WTC11 (cell line): ENCODE results near the gene TAC4.

Experiments
- MXD4 ChIP-seq: fragments of 250-450 bp; sonication (Bioruptor Pico); IDR thresholded peaks from 2 replicates; pipeline ENCODE4 v1.8.0; 2021; ENCODE audit warnings: mild to moderate bottlenecking, moderate library complexity, borderline replicate concordance
- TCF7 ChIP-seq: sonication (generic); formaldehyde crosslinking; IDR thresholded peaks from 2 replicates; pipeline ENCODE4 v1.8.0; 2022; ENCODE audit warnings: mild to moderate bottlenecking, low read depth, missing genetic modification reagents, moderate library complexity
- ZNF416 ChIP-seq: fragments of 250-450 bp; sonication (Bioruptor Pico); IDR thresholded peaks from 2 replicates; pipeline ENCODE4 v1.9.0; 2021; ENCODE audit warnings: mild to moderate bottlenecking, inconsistent platforms
- TF ChIP-seq, protein P1 (sequence below): sonication (generic); formaldehyde crosslinking; IDR thresholded peaks from 2 replicates; pipeline ENCODE4 v1.8.1; 2023; ENCODE audit warnings: mild to moderate bottlenecking, missing genetic modification reagents, moderate library complexity
- TF ChIP-seq, protein P2 (sequence below): fragments of 200-600 bp; IDR thresholded peaks from 2 replicates; pipeline ENCODE4 v1.8.0; 2022; ENCODE audit warnings: antibody characterized with exemption

DNA sequence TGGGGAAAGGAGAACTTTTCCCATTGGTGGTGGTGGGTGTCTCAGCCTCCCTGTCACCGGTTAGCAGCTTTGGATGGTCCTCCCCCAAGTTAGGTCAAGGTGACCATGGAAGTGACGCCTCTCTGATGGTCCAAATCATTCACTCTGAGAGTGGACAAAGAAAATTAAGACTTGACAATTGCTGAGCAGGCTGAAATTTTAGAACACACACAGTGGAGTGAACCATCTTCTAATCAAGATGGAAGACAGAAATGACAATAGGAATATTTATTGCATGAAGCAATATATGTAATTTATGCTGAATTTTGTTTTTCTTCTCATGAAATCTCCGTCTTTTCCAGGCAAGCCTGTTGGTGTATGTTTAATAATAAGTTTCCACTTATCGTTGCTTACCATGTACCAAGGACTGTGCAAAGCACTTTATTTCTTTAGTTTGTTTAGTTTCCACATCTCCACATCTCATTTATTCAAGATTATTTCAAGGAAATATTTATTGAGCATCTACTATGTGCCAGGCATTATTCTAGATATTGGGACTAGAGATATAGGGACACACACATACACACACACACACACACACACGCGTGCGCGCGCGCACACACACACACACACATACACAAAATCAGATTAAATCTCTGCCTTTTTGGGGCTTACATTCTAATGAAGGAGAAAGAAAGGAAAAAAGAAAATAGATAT lies 44.0 kb upstream of the TAC4 start:
- TF ChIP-seq ZNF416 (CRISPR knock-in tag) (no peak), MXD4 (no peak), TCF7 (CRISPR knock-in tag) (no peak)
- TF ChIP-seq, protein P1, sequence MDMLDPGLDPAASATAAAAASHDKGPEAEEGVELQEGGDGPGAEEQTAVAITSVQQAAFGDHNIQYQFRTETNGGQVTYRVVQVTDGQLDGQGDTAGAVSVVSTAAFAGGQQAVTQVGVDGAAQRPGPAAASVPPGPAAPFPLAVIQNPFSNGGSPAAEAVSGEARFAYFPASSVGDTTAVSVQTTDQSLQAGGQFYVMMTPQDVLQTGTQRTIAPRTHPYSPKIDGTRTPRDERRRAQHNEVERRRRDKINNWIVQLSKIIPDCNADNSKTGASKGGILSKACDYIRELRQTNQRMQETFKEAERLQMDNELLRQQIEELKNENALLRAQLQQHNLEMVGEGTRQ (CRISPR knock-in tag): no peak
- TF ChIP-seq, protein P2, sequence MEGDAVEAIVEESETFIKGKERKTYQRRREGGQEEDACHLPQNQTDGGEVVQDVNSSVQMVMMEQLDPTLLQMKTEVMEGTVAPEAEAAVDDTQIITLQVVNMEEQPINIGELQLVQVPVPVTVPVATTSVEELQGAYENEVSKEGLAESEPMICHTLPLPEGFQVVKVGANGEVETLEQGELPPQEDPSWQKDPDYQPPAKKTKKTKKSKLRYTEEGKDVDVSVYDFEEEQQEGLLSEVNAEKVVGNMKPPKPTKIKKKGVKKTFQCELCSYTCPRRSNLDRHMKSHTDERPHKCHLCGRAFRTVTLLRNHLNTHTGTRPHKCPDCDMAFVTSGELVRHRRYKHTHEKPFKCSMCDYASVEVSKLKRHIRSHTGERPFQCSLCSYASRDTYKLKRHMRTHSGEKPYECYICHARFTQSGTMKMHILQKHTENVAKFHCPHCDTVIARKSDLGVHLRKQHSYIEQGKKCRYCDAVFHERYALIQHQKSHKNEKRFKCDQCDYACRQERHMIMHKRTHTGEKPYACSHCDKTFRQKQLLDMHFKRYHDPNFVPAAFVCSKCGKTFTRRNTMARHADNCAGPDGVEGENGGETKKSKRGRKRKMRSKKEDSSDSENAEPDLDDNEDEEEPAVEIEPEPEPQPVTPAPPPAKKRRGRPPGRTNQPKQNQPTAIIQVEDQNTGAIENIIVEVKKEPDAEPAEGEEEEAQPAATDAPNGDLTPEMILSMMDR: no peak
